ENCODE results near the gene SERGEF. TPM values are rescaled to one million over a fixed set of nuclear protein-coding genes. Genes with fewer than 3 reads are reported as not detected.

Gene SERGEF
- total and polyA plus RNA-seq, 10 of the 15 experiments (the other 5 are each of a cell fraction or from before 2014, with no cell fraction given), result 14.6 to 27.8 (median 22.4) TPM

- TF ChIP-seq NFXL1 (IDR thresholded peaks at IDR 0.05; ENCODE audit: borderline replicate concordance), result no peak
- TF ChIP-seq ZNF384 (IDR thresholded peaks at IDR 0.05; ENCODE audit: borderline replicate concordance, low read depth, low read length), result no peak
- no peak for TF ChIP-seq BACH1 (IDR thresholded peaks at IDR 0.05; ENCODE audit: borderline replicate concordance)
- TF ChIP-seq IKZF1 (conservative IDR thresholded peaks at IDR 0.05), result no peak
- TF ChIP-seq EP300 (IDR thresholded peaks at IDR 0.05; ENCODE audit: borderline replicate concordance in 1 of 2, control insufficient read depth in 1 of 2, low read depth in 2 of 2, low read length in 2 of 2), result no peak
- TF ChIP-seq E4F1 (IDR thresholded peaks at IDR 0.05; ENCODE audit: borderline replicate concordance, partially characterized antibody), result no peak
- no peak for TF ChIP-seq SPI1 (IDR thresholded peaks at IDR 0.05; ENCODE audit: borderline replicate concordance, insufficient read depth, low read depth, low read length)
- no peak for TF ChIP-seq ZNF217 (IDR thresholded peaks at IDR 0.05)
- no peak for TF ChIP-seq ATF7 (IDR thresholded peaks at IDR 0.05; ENCODE audit: low read depth)
Measured at GRCh38 chr11:17811352-17811751, 201.5 kb downstream of the SERGEF start (continued).

- no peak for ATAC-seq
- POLR2A ChIA-PET, result no interaction called here
- TF ChIP-seq MYC (IDR thresholded peaks at IDR 0.05; ENCODE audit: insufficient read depth, insufficient read length, insufficient replicate concordance, low read length, severe bottlenecking) (no peak), FOXM1 (IDR thresholded peaks at IDR 0.05; ENCODE audit: low read depth, low read length) (no peak), ZNF592 (IDR thresholded peaks at IDR 0.05) (no peak), JUNB (IDR thresholded peaks at IDR 0.05) (no peak), STAT1 (conservative IDR thresholded peaks at IDR 0.05) (no peak), NFYA (IDR thresholded peaks at IDR 0.05; ENCODE audit: borderline replicate concordance, low read depth, low read length) (no peak), CBFB (IDR thresholded peaks at IDR 0.05; ENCODE audit: low read depth) (no peak), RBBP5 (conservative IDR thresholded peaks at IDR 0.05) (no peak), SMC3 (IDR thresholded peaks at IDR 0.05; ENCODE audit: borderline replicate concordance, low read length) (no peak), EGR1 (IDR thresholded peaks at IDR 0.05; ENCODE audit: borderline replicate concordance in 1 of 2, low read depth in 2 of 2, low read length in 2 of 2) (no peak)
Measured at GRCh38 chr11:17810746-17811145, 202.1 kb downstream of the SERGEF start.

More at GRCh38 chr11:17810746-17811145, 202.1 kb downstream of the SERGEF start:
- no peaks in the 10 kb centered on the region for H3K4me1 ChIP-seq (ENCODE audit: control insufficient read depth, insufficient read depth, low read length)
- no peak overlapping the region for H3K4me3 ChIP-seq
- FAIRE-seq, result no peak
- SMC1A ChIA-PET (ENCODE audit: uncharacterized antibody, unreplicated experiment), result no interaction called here
- no peaks in the 10 kb centered on the region for H3K79me2 ChIP-seq (ENCODE audit: control insufficient read depth, insufficient read depth, low read length)
- H3K9me3 ChIP-seq (replicated peaks; ENCODE audit: control insufficient read depth, insufficient read depth, low read length), result no peaks in the 10 kb centered on the region
- CTCF ChIA-PET, result interaction anchor here (1.2 kb wide), 1 partner anchor 168 kb away, joined by 5 read pairs; no protein-coding TSS in a partner anchor
- no peak overlapping the region for H3K27ac ChIP-seq (ENCODE audit: control insufficient read depth, insufficient read depth)
- in situ Hi-C loops (cut with MboI) (no loop called here), intact Hi-C loops (cut with micrococcal nuclease; ENCODE audit: unreplicated experiment) (no loop called here)
- H2AFZ ChIP-seq (ENCODE audit: control insufficient read depth, low read depth, low read length), result no peak overlapping the region
- RAD21 ChIA-PET (ENCODE audit: unreplicated experiment), result no interaction called here
- DNase-seq (ENCODE audit: low read depth, low spot score), result no peak
- BruUV-seq (replicated peaks), result no TSS peak
- H3K27me3 ChIP-seq (replicated peaks in 1 of 2; ENCODE audit: control insufficient read depth in 2 of 2, insufficient read depth in 2 of 2, low read length in 1 of 2), result no peaks in the 10 kb centered on the region
- no peak overlapping the region for H3K4me2 ChIP-seq (ENCODE audit: control insufficient read depth, insufficient read depth)
- no peak overlapping the region for H3K9ac ChIP-seq (ENCODE audit: control insufficient read depth, insufficient read depth, low read length)
- H4K20me1 ChIP-seq (ENCODE audit: control insufficient read depth, insufficient read depth), result no peaks in the 10 kb centered on the region
- H3K36me3 ChIP-seq (ENCODE audit: control insufficient read depth in 2 of 2, insufficient read depth in 2 of 2, low read length in 1 of 2), result no peaks in the 10 kb centered on the region; a peak in 1 of 4 replicates
- 65% methylated on average over 3 of the region's 3 CpGs for WGBS (ENCODE audit: insufficient coverage, insufficient replicate concordance, low lambda C conversion rate, missing lambda C conversion rate)
